ENCODE measurements around the gene ZNF609. TPM values are rescaled to one million over a fixed set of nuclear protein-coding genes. Genes with fewer than 3 reads are reported as not detected.

The ZNF609 gene
- total and polyA plus RNA-seq, 4 donors: 4.6 to 18.1 (median 8.0) TPM

- TF ChIP-seq CTCF (IDR thresholded peaks at IDR 0.05; ENCODE audit: low read depth, low read length, missing input control): peak; percentile 91
These were observed 221.1 kb downstream of the ZNF609 start (continued) for GRCh38 chr15:64681424-64682024.

GRCh38 chr15:64682255-64682654 is 221.9 kb downstream of the ZNF609 start:
- H3K36me3 ChIP-seq (ENCODE audit: control insufficient read depth in 4 of 4, insufficient read depth in 3 of 4, low read depth in 1 of 4, low read length in 3 of 4): peaks cover 4 to 56% (median 52%) of the 10 kb centered on the region in 4 donors
- no peaks in the 10 kb centered on the region for H3K4me1 ChIP-seq (ENCODE audit: control insufficient read depth in 4 of 4, insufficient read depth in 4 of 4, low read length in 3 of 4)
- TF ChIP-seq FOXA2 (IDR thresholded peaks at IDR 0.05) (no peak), MAX (IDR thresholded peaks at IDR 0.05) (no peak), NR2F2 (IDR thresholded peaks at IDR 0.05) (no peak), CTCF (IDR thresholded peaks at IDR 0.05; ENCODE audit: low read depth, low read length, missing input control) (no peak), SP1 (IDR thresholded peaks at IDR 0.05) (no peak), EGR1 (IDR thresholded peaks at IDR 0.05; ENCODE audit: low read depth in 2 of 2) (no peak), ZBTB33 (IDR thresholded peaks at IDR 0.05) (no peak), HNF4G (IDR thresholded peaks at IDR 0.05) (no peak), RAD21 (IDR thresholded peaks at IDR 0.05) (no peak), JUND (IDR thresholded peaks at IDR 0.05) (no peak), GABPA (IDR thresholded peaks at IDR 0.05 in 1 of 2, conservative IDR thresholded peaks at IDR 0.05 in 1 of 2) (no peak), REST (IDR thresholded peaks at IDR 0.05) (no peak), ATF3 (IDR thresholded peaks at IDR 0.05) (no peak), FOXA1 (IDR thresholded peaks at IDR 0.05) (no peak), HNF4A (conservative IDR thresholded peaks at IDR 0.05) (no peak), YY1 (IDR thresholded peaks at IDR 0.05) (no peak), TAF1 (conservative IDR thresholded peaks at IDR 0.05) (no peak), RXRA (IDR thresholded peaks at IDR 0.05) (no peak)
- H3K4me3 ChIP-seq (ENCODE audit: low read depth in 1 of 3, low read length in 3 of 3): no peak overlapping the region
- no peak overlapping the region for H3K9ac ChIP-seq (ENCODE audit: low read depth in 1 of 2, low read length in 2 of 2)
- no peak for DNase-seq (ENCODE audit: low spot score)
- WGBS: 92% methylated on average over 3 of the region's 3 CpGs
- H3K27ac ChIP-seq (ENCODE audit: low read depth in 1 of 2, low read length in 2 of 2): no peak overlapping the region
- H3K9me3 ChIP-seq (ENCODE audit: control insufficient read depth in 4 of 4, low read length in 3 of 4): no peaks in the 10 kb centered on the region
- H3K27me3 ChIP-seq (ENCODE audit: control insufficient read depth in 4 of 4, insufficient read depth in 4 of 4, low read length in 3 of 4): no peaks in the 10 kb centered on the region

Measured in liver (tissue), 9 donors.